Osteocyte (in vitro differentiated cells): ENCODE measurements around the gene SAMD4A. TPM values are rescaled to one million over a fixed set of nuclear protein-coding genes. Genes with fewer than 3 reads are reported as not detected.

Experiments used
- DNase-seq: peaks from one replicate; pipeline ENCODE4 v3.0.0; 2021; ENCODE audit warnings: mixed read lengths; ENCODE audit not compliant: unreplicated experiment; ENCODE audit errors: extremely low spot score
- H3K27ac Mint-ChIP-seq: one replicate; pipeline ENCODE4 v1.8.0; 2021; ENCODE audit warnings: mild to moderate bottlenecking, mixed read lengths; ENCODE audit not compliant: unreplicated experiment
- H3K27me3 Mint-ChIP-seq: one replicate; pipeline ENCODE4 v1.8.0; 2021; ENCODE audit warnings: mixed read lengths; ENCODE audit not compliant: unreplicated experiment
- H3K36me3 Mint-ChIP-seq: one replicate; pipeline ENCODE4 v1.8.0; 2021; ENCODE audit warnings: mixed read lengths; ENCODE audit not compliant: unreplicated experiment
- H3K4me1 Mint-ChIP-seq: one replicate; pipeline ENCODE4 v1.8.0; 2021; ENCODE audit warnings: mixed read lengths; ENCODE audit not compliant: unreplicated experiment
- H3K4me3 Mint-ChIP-seq: one replicate; pipeline ENCODE4 v1.8.0; 2021; ENCODE audit warnings: mild to moderate bottlenecking, moderate library complexity, mixed read lengths; ENCODE audit not compliant: unreplicated experiment
- H3K9me3 Mint-ChIP-seq: one replicate; pipeline ENCODE4 v1.8.0; 2021; ENCODE audit warnings: mixed read lengths; ENCODE audit not compliant: unreplicated experiment
- CTCF ChIP-seq: fragments of 200-600 bp; sonication (generic); IDR thresholded peaks from 2 replicates; pipeline ENCODE4 v1.5.0; 2021; ENCODE audit warnings: antibody characterized with exemption, mild to moderate bottlenecking, moderate library complexity
- total RNA-seq: library from RNA; stranded (reverse); gene quantifications from 2 replicates; pipeline ENCODE4 v1.2.1, GENCODE V29; 2021

Gene SAMD4A
- total RNA-seq, 1 donor from 2014 or later = 39.1 TPM

DNA sequence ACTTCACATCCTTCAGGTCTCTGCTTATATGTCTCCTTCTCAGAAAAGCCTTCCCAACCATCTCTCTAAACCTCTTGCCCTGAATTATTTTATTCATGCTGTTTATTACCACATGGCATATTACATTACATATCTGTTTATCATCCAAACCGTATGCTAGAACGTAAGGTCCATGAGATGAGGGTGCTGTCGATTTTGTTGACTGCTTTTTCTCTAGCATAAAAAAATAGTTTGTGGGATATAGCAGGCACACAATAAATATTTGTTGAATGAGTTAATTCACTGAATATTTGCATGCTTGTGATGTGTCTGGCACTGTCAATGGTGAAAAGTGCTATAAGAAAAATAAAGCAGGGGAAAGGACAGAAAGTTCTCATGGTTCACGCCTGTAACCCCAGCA lies 22.9 kb downstream of the SAMD4A start:
- Mint-ChIP-seq H3K27me3 (no peaks in the 10 kb centered on the region), H3K36me3 (peaks cover 17% of the 10 kb centered on the region), H3K4me3 (no peak overlapping the region), H3K27ac (no peak overlapping the region), H3K4me1 (peaks cover 61% of the 10 kb centered on the region), H3K9me3 (peaks cover 10% of the 10 kb centered on the region)
- no peak for TF ChIP-seq CTCF
- no peak for DNase-seq

GRCh38 chr14:54590481-54590880 lies 23.6 kb downstream of the SAMD4A start:
- no peak overlapping the region for H3K4me3 Mint-ChIP-seq
- no peak overlapping the region for H3K27ac Mint-ChIP-seq
- H3K27me3 Mint-ChIP-seq = no peaks in the 10 kb centered on the region
- TF ChIP-seq CTCF = no peak
- peaks cover 64% of the 10 kb centered on the region for H3K4me1 Mint-ChIP-seq
- peaks cover 10% of the 10 kb centered on the region for H3K9me3 Mint-ChIP-seq
- DNase-seq = no peak
- peaks cover 16% of the 10 kb centered on the region for H3K36me3 Mint-ChIP-seq

DNA sequence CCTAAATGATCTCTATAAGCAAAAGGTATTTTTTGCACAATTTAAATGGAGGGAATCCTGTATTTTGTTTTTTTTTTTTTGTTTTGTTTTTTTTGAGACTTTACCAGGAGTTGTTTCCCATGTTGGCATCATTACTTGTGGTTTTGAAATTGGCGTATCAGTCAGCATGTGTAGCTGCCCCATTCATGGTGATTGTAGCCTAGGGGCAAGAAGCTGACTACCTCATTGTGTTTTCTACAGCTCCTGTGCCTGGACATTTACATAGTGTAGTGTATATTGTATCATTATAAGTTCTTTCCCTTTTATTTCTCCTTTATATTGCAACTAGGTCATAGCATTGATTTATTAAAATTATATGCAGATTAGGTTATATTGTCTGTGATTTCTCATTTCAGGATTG lies 24.5 kb downstream of the SAMD4A start:
- Mint-ChIP-seq H3K36me3 (peaks cover 7% of the 10 kb centered on the region), H3K27me3 (no peaks in the 10 kb centered on the region), H3K27ac (peak overlapping the region; percentile 42), H3K4me1 (peaks cover 66% of the 10 kb centered on the region), H3K4me3 (no peak overlapping the region), H3K9me3 (peaks cover 5% of the 10 kb centered on the region)
- TF ChIP-seq CTCF = no peak
- no peak for DNase-seq

DNA sequence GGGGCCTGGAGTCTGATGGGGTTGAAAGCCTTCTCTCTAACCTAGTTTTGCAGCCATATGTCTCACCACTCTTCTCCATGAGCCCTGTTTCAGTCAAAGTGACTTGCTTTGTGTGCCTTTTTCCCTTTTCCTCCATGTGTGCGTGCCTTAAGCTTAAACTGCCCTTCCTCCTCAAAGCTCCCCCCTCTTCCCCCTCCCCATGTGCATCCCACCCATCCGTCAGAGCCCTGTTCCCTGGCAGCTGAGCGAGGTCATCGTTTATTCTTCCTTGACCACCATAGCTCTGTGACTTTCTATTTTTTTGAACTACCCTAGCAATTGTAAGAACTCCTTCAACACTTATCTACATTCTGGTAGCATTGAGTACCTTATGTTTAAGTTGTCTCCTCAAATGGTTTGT lies 24.9 kb downstream of the SAMD4A start:
- TF ChIP-seq CTCF = no peak
- Mint-ChIP-seq H3K9me3 (peaks cover 1% of the 10 kb centered on the region), H3K4me3 (no peak overlapping the region), H3K27ac (peak overlapping the region; percentile 42), H3K36me3 (peaks cover 3% of the 10 kb centered on the region), H3K4me1 (peaks cover 70% of the 10 kb centered on the region), H3K27me3 (no peaks in the 10 kb centered on the region)
- no peak for DNase-seq

GRCh38 chr14:54593860-54594259 lies 26.9 kb downstream of the SAMD4A start:
- Mint-ChIP-seq H3K4me1 (peaks cover 68% of the 10 kb centered on the region), H3K27me3 (no peaks in the 10 kb centered on the region), H3K27ac (peak overlapping the region; percentile 42), H3K9me3 (no peaks in the 10 kb centered on the region), H3K4me3 (no peak overlapping the region), H3K36me3 (no peaks in the 10 kb centered on the region)
- TF ChIP-seq CTCF = no peak
- DNase-seq = no peak
